GM21526 (cell line): ENCODE results near the gene LRRC63.
"Not testable (repeated sequence)": the region's sequence is repeated elsewhere in the genome, so short reads cannot be mapped to it uniquely, and the experiment has no call there.

Experiments
- ATAC-seq: cut with Tn5 transposase; IDR thresholded peaks from one replicate; pipeline ENCODE4 v1.9.1; 2021; ENCODE audit warnings: moderate library complexity; ENCODE audit not compliant: unreplicated experiment, low FRiP score

Gene LRRC63

GRCh38 chr13:46232281-46232680 lies 20.6 kb downstream of the LRRC63 start:
- no peak for ATAC-seq

- ATAC-seq: no peak
These were observed 23.6 kb downstream of the LRRC63 start for GRCh38 chr13:46235286-46235685.

GRCh38 chr13:46265292-46265691 lies 53.6 kb downstream of the LRRC63 start:
- ATAC-seq: no peak

- ATAC-seq: no peak
These were observed 55.4 kb downstream of the LRRC63 start for GRCh38 chr13:46267166-46267565.

- ATAC-seq: no peak
These were observed 58.7 kb downstream of the LRRC63 start for GRCh38 chr13:46270416-46270815.

- ATAC-seq: no peak
These were observed 62.5 kb downstream of the LRRC63 start for GRCh38 chr13:46274094-46274698.

GRCh38 chr13:46278474-46278873 lies 66.7 kb downstream of the LRRC63 start:
- no peak for ATAC-seq

GRCh38 chr13:46281779-46282178 lies 70.1 kb downstream of the LRRC63 start:
- no peak for ATAC-seq

- not testable (repeated sequence) for ATAC-seq
These were observed 72.4 kb downstream of the LRRC63 start for GRCh38 chr13:46283912-46284824.

- ATAC-seq: no peak
These were observed 75.2 kb downstream of the LRRC63 start for GRCh38 chr13:46286972-46287371.

- no peak for ATAC-seq
These were observed 77.0 kb downstream of the LRRC63 start for GRCh38 chr13:46288570-46289259.

- no peak for ATAC-seq
These were observed 77.7 kb downstream of the LRRC63 start for GRCh38 chr13:46289260-46289955.

- ATAC-seq: no peak
These were observed 78.7 kb downstream of the LRRC63 start for GRCh38 chr13:46290434-46290833.

GRCh38 chr13:46293436-46293835 lies 81.7 kb downstream of the LRRC63 start:
- no peak for ATAC-seq

- peak; percentile 79 for ATAC-seq
These were observed 83.9 kb downstream of the LRRC63 start for GRCh38 chr13:46295491-46296114.

GRCh38 chr13:46296115-46296822 lies 84.5 kb downstream of the LRRC63 start:
- ATAC-seq: peak; percentile 31

GRCh38 chr13:46296921-46297320 lies 85.2 kb downstream of the LRRC63 start:
- ATAC-seq: no peak

- no peak for ATAC-seq
These were observed 85.7 kb downstream of the LRRC63 start for GRCh38 chr13:46297361-46297811.

- ATAC-seq: no peak
These were observed 92.1 kb downstream of the LRRC63 start for GRCh38 chr13:46303742-46304385.
